ENCODE results near the gene ABCF3. TPM values are rescaled to one million over a fixed set of nuclear protein-coding genes. Genes with fewer than 3 reads are reported as not detected.

The ABCF3 gene
- total and polyA plus RNA-seq, 2 of the 13 experiments (the other 11 are each of a cell fraction or from before 2014, with no cell fraction given), result 38.8 to 46.5 TPM

- FAIRE-seq, result no peak
- H4K20me1 ChIP-seq (ENCODE audit: insufficient read depth, low read length), result peaks cover 4% of the 10 kb centered on the region
- POLR2A ChIA-PET, result no interaction called here
- H3K4me1 ChIP-seq (ENCODE audit: insufficient read depth, low read length), result peaks cover 24% of the 10 kb centered on the region
- no peak overlapping the region for H3K9ac ChIP-seq (ENCODE audit: insufficient read depth, low read depth, low read length)
- BruUV-seq (replicated peaks), result no TSS peak
- H3K36me3 ChIP-seq (replicated peaks in 1 of 2; ENCODE audit: control insufficient read depth in 1 of 2, insufficient read depth in 2 of 2, low read length in 2 of 2), result peaks cover 5 to 8% of the 10 kb centered on the region in 2 experiments; a peak in 4 of 5 replicates
- no peaks in the 10 kb centered on the region for H3K79me2 ChIP-seq (ENCODE audit: insufficient read depth, low read length)
- no peak for ATAC-seq
- CTCF ChIA-PET (ENCODE audit: low intra/inter-chr PET ratio, low total read pairs), result no interaction called here
- no peak overlapping the region for H3K27ac ChIP-seq (ENCODE audit: extremely low read length, insufficient read depth, low read length)
- no peaks in the 10 kb centered on the region for H3K9me3 ChIP-seq (ENCODE audit: low read length)
- no peak overlapping the region for H2AFZ ChIP-seq (ENCODE audit: low read length)
- peaks cover 10 to 55% of the 10 kb centered on the region in 2 experiments; a peak in 4 of 5 replicates for H3K27me3 ChIP-seq (ENCODE audit: control insufficient read depth in 1 of 2, insufficient read depth in 2 of 2, low read length in 2 of 2)
- in situ Hi-C loops (cut with HindIII; ENCODE audit: extremely low pct_ligation_motif_present, low pct_unique_long_range_greater_than_20kb), result no loop called here
- intact Hi-C loops (cut with micrococcal nuclease; ENCODE audit: unreplicated experiment), result no loop called here
- no peak overlapping the region for H3K4me2 ChIP-seq (ENCODE audit: low read depth, low read length)
- 45% methylated on average over 9 of the region's 13 CpGs for WGBS (ENCODE audit: low lambda C conversion rate)
- H3K4me3 ChIP-seq (replicated peaks in 1 of 3; ENCODE audit: insufficient read depth in 1 of 3, low read depth in 2 of 3, low read length in 3 of 3), result no peak overlapping the region
- no peak for TF ChIP-seq FOXK2 (IDR thresholded peaks at IDR 0.05)
- TF ChIP-seq IRF1 (CRISPR knock-in tag; IDR thresholded peaks at IDR 0.05; ENCODE audit: low read depth), result no peak
- TF ChIP-seq ZNF782 (CRISPR knock-in tag; IDR thresholded peaks at IDR 0.05; ENCODE audit: borderline replicate concordance), result no peak
- TF ChIP-seq THAP9 (CRISPR knock-in tag; IDR thresholded peaks at IDR 0.05; ENCODE audit: borderline replicate concordance), result no peak
- TF ChIP-seq ZBTB38 (CRISPR knock-in tag; IDR thresholded peaks at IDR 0.05), result no peak
- no peak for TF ChIP-seq U2AF2 (IDR thresholded peaks at IDR 0.05; ENCODE audit: low read depth, low read length)
- no peak for DNase-seq (ENCODE audit: low spot score)
Measured at GRCh38 chr3:184238246-184238818, 52.3 kb downstream of the ABCF3 start.

All from HepG2 (cell line).